Hepatocyte (in vitro differentiated cells): ENCODE results near the gene ABHD17A.

Experiments used
- CTCF ChIP-seq: fragments of 200-600 bp; sonication (generic); IDR thresholded peaks from 2 replicates; pipeline ENCODE4 v1.5.1; 2016; ENCODE audit warnings: antibody characterized with exemption, mild to moderate bottlenecking; ENCODE audit not compliant: poor library complexity
- EZH2 ChIP-seq: fragments of 200-600 bp; sonication (generic); IDR thresholded peaks from 2 replicates; pipeline ENCODE4 v1.6.1; 2016; ENCODE audit warnings: antibody characterized with exemption, mild to moderate bottlenecking, borderline replicate concordance

DNA sequence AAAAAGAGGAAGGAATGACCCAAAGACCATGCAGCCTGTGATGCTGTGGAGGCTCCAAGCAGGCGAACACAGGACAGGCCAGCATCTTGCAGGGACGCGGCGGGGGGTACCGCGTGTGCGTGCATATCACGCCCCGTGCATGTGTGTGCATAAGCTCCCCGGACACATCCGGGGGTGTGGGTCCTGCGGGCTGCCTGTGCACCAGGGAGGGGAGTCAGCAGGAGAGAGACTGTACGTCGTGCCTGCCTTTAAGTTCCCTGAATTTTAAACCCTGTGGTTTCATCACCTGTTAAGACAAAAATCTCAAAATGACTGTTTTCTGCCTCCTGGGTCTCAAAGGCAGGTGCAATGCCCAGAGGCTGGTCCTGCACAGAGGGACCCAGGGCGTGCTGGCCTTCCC is 36.5 kb upstream of the ABHD17A start:
- TF ChIP-seq CTCF (no peak), EZH2 (no peak)
